HepG2 (cell line): ENCODE measurements around the gene GRAMD1A. TPM values are rescaled to one million over a fixed set of nuclear protein-coding genes. Genes with fewer than 3 reads are reported as not detected.

Source experiments
- BRF2 ChIP-seq: sonication (generic); formaldehyde crosslinking; IDR thresholded peaks from 2 replicates; pipeline ENCODE4 v1.8.1; 2022; ENCODE audit warnings: mild to moderate bottlenecking, missing genetic modification reagents
- HCFC1 ChIP-seq: fragments of 150-350 bp; IDR thresholded peaks from 2 replicates; pipeline ENCODE4 v1.6.1; 2014; ENCODE audit warnings: low read depth, low read length
- MAFG ChIP-seq: sonication (generic); formaldehyde crosslinking; IDR thresholded peaks from 2 replicates; pipeline ENCODE4 v1.5.1; 2020; ENCODE audit warnings: mild to moderate bottlenecking, missing genetic modification reagents
- MXD1 ChIP-seq: sonication (generic); formaldehyde crosslinking; IDR thresholded peaks from 2 replicates; pipeline ENCODE4 v1.4.0; 2020; ENCODE audit warnings: mild to moderate bottlenecking, missing genetic modification reagents
- NR1H2 ChIP-seq: sonication (generic); formaldehyde crosslinking; IDR thresholded peaks from 2 replicates; pipeline ENCODE4 v1.8.1; 2022; ENCODE audit warnings: low read depth, missing genetic modification reagents, borderline replicate concordance
- ONECUT2 ChIP-seq: sonication (generic); formaldehyde crosslinking; IDR thresholded peaks from 2 replicates; pipeline ENCODE4 v1.4.0; 2020; ENCODE audit warnings: missing genetic modification reagents
- SP4 ChIP-seq: sonication (generic); formaldehyde crosslinking; IDR thresholded peaks from 2 replicates; pipeline ENCODE4 v1.8.1; 2023; ENCODE audit warnings: mild to moderate bottlenecking, missing genetic modification reagents
- ZKSCAN8 ChIP-seq: IDR thresholded peaks from 2 replicates; pipeline ENCODE4 v1.6.1; 2016; ENCODE audit warnings: borderline replicate concordance, missing genetic modification reagents, missing compliant biosample characterization
- ZNF333 ChIP-seq: sonication (generic); formaldehyde crosslinking; IDR thresholded peaks from 2 replicates; pipeline ENCODE4 v1.4.0; 2020; ENCODE audit warnings: mild to moderate bottlenecking, missing genetic modification reagents, borderline replicate concordance
- ZNF431 ChIP-seq: sonication (generic); formaldehyde crosslinking; IDR thresholded peaks from 2 replicates; pipeline ENCODE4 v1.9.0; 2022; ENCODE audit warnings: missing genetic modification reagents, low read depth, mild to moderate bottlenecking, borderline replicate concordance
- ZNF496 ChIP-seq: sonication (generic); formaldehyde crosslinking; IDR thresholded peaks from 2 replicates; pipeline ENCODE4 v1.8.1; 2023; ENCODE audit warnings: mild to moderate bottlenecking, moderate library complexity, missing genetic modification reagents; ENCODE audit not compliant: insufficient replicate concordance
- polyA plus RNA-seq, 8 experiments: library from polyadenylated mRNA; depleted of rRNA in 3 of 8; stranded (reverse) in 7 of 8; unstranded in 1 of 8; fragments of >200 nt; fragmentation: Illumina TruSeq in 4 of 8; extraction: Trizol in 4 of 8; gene quantifications; 2 replicates each; pipeline versions ENCODE4 v1.2.1 to v1.2.3, GENCODE V29; 2011 to 2016; ENCODE audit warnings: low read depth in 4 of 8, missing spikeins in 1 of 8, mixed read lengths in 1 of 8; ENCODE audit not compliant: insufficient read depth in 1 of 8
- total RNA-seq, 5 experiments: library from RNA; depleted of rRNA; stranded (reverse); fragments of >200 nt; fragmentation: Illumina TruSeq; extraction: Trizol; gene quantifications; 2 replicates each; pipeline ENCODE4 v1.2.3, GENCODE V29; 2016; ENCODE audit warnings: low read depth in 1 of 5
- TF ChIP-seq, protein P1 (sequence below), 2 experiments: sonication (generic) in 1 of 2; formaldehyde crosslinking in 1 of 2; IDR thresholded peaks; 2 replicates each; pipeline versions ENCODE4 v1.6.1 to v1.9.0; 2014 to 2022; ENCODE audit warnings: antibody characterized with exemption in 1 of 2, borderline replicate concordance in 1 of 2, inconsistent platforms in 1 of 2, low read depth in 1 of 2, missing genetic modification reagents in 1 of 2
- TF ChIP-seq, protein P2 (sequence below): sonication (generic); formaldehyde crosslinking; IDR thresholded peaks from 2 replicates; pipeline ENCODE4 v1.4.0; 2020; ENCODE audit warnings: missing genetic modification reagents
- TF ChIP-seq, protein P3 (sequence below): sonication (generic); formaldehyde crosslinking; IDR thresholded peaks from 2 replicates; pipeline ENCODE4 v1.5.0; 2020; ENCODE audit warnings: mild to moderate bottlenecking, missing genetic modification reagents
- TF ChIP-seq, protein P4 (sequence below): sonication (generic); formaldehyde crosslinking; IDR thresholded peaks from 2 replicates; pipeline ENCODE4 v1.5.1; 2020; ENCODE audit warnings: mild to moderate bottlenecking, missing genetic modification reagents, moderate library complexity

The GRAMD1A gene
- total and polyA plus RNA-seq, 2 of the 13 experiments (the other 11 are each of a cell fraction or from before 2014, with no cell fraction given) = 14.7 to 181 TPM

GRCh38 chr19:35042056-35042730, 42.1 kb downstream of the GRAMD1A start (continued):
- TF ChIP-seq MAFG = no peak
- TF ChIP-seq ZNF333 (CRISPR knock-in tag) = no peak
- 0 out of 2 replicates have a peak, but pooled peaks have one; percentile 33 for TF ChIP-seq ONECUT2 (CRISPR knock-in tag)
- no peak for TF ChIP-seq BRF2
- TF ChIP-seq, protein P1, sequence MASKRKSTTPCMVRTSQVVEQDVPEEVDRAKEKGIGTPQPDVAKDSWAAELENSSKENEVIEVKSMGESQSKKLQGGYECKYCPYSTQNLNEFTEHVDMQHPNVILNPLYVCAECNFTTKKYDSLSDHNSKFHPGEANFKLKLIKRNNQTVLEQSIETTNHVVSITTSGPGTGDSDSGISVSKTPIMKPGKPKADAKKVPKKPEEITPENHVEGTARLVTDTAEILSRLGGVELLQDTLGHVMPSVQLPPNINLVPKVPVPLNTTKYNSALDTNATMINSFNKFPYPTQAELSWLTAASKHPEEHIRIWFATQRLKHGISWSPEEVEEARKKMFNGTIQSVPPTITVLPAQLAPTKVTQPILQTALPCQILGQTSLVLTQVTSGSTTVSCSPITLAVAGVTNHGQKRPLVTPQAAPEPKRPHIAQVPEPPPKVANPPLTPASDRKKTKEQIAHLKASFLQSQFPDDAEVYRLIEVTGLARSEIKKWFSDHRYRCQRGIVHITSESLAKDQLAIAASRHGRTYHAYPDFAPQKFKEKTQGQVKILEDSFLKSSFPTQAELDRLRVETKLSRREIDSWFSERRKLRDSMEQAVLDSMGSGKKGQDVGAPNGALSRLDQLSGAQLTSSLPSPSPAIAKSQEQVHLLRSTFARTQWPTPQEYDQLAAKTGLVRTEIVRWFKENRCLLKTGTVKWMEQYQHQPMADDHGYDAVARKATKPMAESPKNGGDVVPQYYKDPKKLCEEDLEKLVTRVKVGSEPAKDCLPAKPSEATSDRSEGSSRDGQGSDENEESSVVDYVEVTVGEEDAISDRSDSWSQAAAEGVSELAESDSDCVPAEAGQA (IDR thresholded peaks at IDR 0.05; ENCODE audit: low read depth) = no peak
- TF ChIP-seq, protein P1 (CRISPR knock-in tag; IDR thresholded peaks at IDR 0.05; ENCODE audit: borderline replicate concordance) = no peak
- no peak; the same call in 1 of the 2 replicates for TF ChIP-seq SP4
- TF ChIP-seq ZNF496 (CRISPR knock-in tag) = no peak
- TF ChIP-seq, protein P2, sequence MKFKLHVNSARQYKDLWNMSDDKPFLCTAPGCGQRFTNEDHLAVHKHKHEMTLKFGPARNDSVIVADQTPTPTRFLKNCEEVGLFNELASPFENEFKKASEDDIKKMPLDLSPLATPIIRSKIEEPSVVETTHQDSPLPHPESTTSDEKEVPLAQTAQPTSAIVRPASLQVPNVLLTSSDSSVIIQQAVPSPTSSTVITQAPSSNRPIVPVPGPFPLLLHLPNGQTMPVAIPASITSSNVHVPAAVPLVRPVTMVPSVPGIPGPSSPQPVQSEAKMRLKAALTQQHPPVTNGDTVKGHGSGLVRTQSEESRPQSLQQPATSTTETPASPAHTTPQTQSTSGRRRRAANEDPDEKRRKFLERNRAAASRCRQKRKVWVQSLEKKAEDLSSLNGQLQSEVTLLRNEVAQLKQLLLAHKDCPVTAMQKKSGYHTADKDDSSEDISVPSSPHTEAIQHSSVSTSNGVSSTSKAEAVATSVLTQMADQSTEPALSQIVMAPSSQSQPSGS (CRISPR knock-in tag) = no peak
- no peak for TF ChIP-seq HCFC1
- TF ChIP-seq ZKSCAN8 (CRISPR knock-in tag) = no peak
- TF ChIP-seq, protein P3, sequence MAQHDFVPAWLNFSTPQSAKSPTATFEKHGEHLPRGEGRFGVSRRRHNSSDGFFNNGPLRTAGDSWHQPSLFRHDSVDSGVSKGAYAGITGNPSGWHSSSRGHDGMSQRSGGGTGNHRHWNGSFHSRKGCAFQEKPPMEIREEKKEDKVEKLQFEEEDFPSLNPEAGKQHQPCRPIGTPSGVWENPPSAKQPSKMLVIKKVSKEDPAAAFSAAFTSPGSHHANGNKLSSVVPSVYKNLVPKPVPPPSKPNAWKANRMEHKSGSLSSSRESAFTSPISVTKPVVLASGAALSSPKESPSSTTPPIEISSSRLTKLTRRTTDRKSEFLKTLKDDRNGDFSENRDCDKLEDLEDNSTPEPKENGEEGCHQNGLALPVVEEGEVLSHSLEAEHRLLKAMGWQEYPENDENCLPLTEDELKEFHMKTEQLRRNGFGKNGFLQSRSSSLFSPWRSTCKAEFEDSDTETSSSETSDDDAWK (CRISPR knock-in tag) = no peak
- no peak; the same call in 1 of the 2 replicates for TF ChIP-seq MXD1
- TF ChIP-seq ZNF431 (CRISPR knock-in tag) = peak; percentile 6; the same call in 1 of the 2 replicates
- TF ChIP-seq, protein P4, sequence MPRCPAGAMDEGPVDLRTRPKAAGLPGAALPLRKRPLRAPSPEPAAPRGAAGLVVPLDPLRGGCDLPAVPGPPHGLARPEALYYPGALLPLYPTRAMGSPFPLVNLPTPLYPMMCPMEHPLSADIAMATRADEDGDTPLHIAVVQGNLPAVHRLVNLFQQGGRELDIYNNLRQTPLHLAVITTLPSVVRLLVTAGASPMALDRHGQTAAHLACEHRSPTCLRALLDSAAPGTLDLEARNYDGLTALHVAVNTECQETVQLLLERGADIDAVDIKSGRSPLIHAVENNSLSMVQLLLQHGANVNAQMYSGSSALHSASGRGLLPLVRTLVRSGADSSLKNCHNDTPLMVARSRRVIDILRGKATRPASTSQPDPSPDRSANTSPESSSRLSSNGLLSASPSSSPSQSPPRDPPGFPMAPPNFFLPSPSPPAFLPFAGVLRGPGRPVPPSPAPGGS (CRISPR knock-in tag) = no peak
- no peak for TF ChIP-seq NR1H2 (CRISPR knock-in tag)
